NB4 (cell line): ENCODE data around the gene ANO7.
A peak's percentile ranks its signal among the peaks of the same experiment; 100 is the strongest.

Source experiments
- DNase-seq: peaks from one replicate; pipeline ENCODE4 v3.0.0; 2010; ENCODE audit warnings: low read depth
- H3K4me3 ChIP-seq: one replicate; pipeline ENCODE4 v1.5.1; 2011; ENCODE audit warnings: mild to moderate bottlenecking, low read depth, low read length, moderate library complexity
- MYC ChIP-seq: IDR thresholded peaks from 2 replicates; pipeline ENCODE4 v1.6.1; 2011; ENCODE audit warnings: low read depth, low read length
- POLR2A ChIP-seq: IDR thresholded peaks from 2 replicates; pipeline ENCODE4 v1.6.1; 2011; ENCODE audit warnings: mild to moderate bottlenecking; ENCODE audit not compliant: insufficient read length; ENCODE audit errors: extremely low read depth
- TF ChIP-seq, protein P1 (sequence below): IDR thresholded peaks from one replicate; pipeline ENCODE4 v1.5.1; 2012; ENCODE audit warnings: low read depth, low read length
- TF ChIP-seq, protein P2 (sequence below): IDR thresholded peaks from 2 replicates; pipeline ENCODE4 v1.6.1; 2011; ENCODE audit warnings: low read depth, low read length

Gene ANO7

DNA sequence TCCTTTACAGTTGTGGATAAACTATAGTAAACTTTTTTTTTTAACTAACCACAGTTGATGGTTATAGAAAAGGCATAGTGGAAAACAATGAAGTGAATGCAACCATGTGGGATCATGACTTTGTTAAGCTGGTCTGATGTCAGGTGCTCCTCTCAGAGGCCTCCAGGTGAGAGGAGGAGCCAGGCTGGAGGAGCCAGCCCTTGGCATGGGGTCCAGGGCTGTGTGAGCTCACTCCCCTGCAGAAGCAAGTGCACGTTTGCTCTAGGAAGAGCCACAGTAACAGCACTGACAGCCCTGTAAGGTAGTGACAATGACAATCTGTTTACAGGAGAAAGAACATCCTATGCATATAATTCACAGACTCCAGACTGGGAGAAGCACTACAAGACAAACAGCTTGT is 32.5 kb upstream of the ANO7 start:
- TF ChIP-seq, protein P1, sequence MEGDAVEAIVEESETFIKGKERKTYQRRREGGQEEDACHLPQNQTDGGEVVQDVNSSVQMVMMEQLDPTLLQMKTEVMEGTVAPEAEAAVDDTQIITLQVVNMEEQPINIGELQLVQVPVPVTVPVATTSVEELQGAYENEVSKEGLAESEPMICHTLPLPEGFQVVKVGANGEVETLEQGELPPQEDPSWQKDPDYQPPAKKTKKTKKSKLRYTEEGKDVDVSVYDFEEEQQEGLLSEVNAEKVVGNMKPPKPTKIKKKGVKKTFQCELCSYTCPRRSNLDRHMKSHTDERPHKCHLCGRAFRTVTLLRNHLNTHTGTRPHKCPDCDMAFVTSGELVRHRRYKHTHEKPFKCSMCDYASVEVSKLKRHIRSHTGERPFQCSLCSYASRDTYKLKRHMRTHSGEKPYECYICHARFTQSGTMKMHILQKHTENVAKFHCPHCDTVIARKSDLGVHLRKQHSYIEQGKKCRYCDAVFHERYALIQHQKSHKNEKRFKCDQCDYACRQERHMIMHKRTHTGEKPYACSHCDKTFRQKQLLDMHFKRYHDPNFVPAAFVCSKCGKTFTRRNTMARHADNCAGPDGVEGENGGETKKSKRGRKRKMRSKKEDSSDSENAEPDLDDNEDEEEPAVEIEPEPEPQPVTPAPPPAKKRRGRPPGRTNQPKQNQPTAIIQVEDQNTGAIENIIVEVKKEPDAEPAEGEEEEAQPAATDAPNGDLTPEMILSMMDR = no peak
- no peak for TF ChIP-seq MYC
- TF ChIP-seq, protein P2, sequence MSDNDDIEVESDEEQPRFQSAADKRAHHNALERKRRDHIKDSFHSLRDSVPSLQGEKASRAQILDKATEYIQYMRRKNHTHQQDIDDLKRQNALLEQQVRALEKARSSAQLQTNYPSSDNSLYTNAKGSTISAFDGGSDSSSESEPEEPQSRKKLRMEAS = no peak
- TF ChIP-seq POLR2A = no peak
- H3K4me3 ChIP-seq = no peak overlapping the region
- no peak for DNase-seq

DNA sequence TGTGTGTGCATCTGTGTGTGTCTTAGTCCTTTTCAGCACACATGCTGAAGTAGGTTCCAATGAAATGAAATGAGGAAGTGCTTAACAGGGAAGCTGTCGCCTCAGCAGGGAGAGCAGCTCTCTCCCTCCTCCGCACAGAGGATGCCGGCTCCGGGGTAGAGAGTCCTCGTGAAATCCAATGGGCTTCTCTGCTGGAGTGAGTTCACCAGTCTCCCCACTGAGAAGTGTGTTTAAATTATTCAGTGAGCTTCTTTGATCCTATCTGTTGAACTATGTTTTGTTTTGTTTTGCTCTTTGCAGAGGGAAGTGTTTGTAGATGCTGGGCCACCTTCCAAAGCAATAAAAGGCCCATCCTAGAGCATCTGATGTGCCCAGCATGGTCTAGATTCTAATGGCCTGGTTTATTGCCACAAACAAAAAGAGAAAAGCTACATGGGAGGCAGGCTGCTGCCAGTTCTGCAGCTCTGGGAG is 31.5 kb upstream of the ANO7 start:
- H3K4me3 ChIP-seq = no peak overlapping the region
- TF ChIP-seq, protein P1 = no peak
- TF ChIP-seq, protein P2 = peak; percentile 51; the same call in 1 of the 2 replicates
- DNase-seq = peak; percentile 80

DNA sequence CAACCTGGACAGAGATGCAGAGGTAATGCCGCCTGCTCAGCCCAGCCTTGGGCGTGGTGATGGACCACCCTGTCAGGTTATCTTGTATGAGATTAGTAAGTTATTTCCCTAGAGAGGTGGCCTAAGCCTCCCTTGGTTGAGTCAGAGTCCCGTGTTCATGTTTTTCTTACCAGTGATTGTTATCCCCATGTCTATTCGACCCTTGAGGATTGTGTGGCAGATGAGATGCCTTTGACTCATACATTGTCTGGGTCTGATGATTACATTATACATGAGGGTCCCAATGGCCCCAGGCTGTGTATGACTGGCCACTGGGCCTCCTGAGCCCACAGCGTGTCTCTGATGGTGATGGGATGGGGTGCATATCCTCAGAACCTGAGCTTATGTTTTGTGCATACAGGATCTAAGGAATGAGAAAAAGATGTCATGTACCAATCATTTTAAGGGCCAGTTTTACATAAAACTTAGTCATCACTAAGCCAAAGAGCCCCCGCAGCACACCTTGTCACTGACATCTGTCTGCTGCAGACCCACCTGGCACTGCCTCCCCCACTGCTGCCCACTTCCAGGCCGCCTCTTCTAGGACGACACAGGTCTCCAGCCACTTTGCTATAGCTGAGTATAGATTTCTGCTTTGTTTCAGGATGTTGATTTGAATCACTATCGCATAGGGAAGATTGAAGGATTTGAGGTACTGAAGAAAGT is 30.5 kb upstream of the ANO7 start:
- DNase-seq = no peak
- no peak overlapping the region for H3K4me3 ChIP-seq
- no peak for TF ChIP-seq MYC
- TF ChIP-seq, protein P1 = no peak
- TF ChIP-seq, protein P2 = no peak
- no peak for TF ChIP-seq POLR2A

DNA sequence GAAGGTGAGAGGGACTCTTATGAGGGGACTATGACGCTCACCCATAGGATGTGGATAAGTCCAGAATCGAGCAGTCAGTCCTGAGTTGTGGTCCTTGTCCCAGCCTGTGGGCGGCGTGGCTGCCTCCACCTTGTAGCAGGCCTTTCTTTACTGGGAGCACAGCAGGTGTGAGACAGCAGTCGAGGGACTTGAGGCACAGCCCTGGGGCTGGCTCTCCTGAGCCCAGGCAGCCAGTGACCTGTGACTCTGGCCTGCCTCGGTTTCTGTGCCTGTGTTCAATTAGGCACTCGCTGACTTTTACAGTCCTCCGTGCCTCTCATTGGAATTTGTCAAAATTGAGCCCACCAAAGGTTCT is 30.0 kb upstream of the ANO7 start:
- TF ChIP-seq POLR2A = no peak
- TF ChIP-seq, protein P1 = no peak
- TF ChIP-seq MYC = no peak
- TF ChIP-seq, protein P2 = no peak
- no peak for DNase-seq
- H3K4me3 ChIP-seq = no peak overlapping the region

DNA sequence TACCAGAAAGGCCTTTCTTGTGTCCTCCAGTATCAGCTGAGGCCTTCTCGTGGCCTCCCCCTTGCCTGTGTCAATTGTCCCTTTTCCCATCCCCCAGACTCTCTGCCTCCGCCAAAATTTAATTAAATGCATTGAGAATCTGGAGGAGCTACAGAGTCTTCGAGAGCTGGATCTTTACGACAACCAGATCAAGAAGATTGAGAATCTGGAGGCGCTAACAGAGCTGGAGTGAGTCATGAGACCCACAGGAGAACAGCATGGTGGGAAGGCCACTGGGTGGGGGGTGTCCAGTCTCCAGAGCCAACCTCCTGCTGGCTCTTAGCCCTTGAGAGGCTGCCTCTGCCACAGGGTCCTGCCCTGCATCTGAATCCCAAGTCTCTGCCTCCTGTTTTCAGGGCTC is 29.4 kb upstream of the ANO7 start:
- TF ChIP-seq, protein P1 = no peak
- TF ChIP-seq, protein P2 = no peak
- TF ChIP-seq POLR2A (no peak), MYC (no peak)
- no peak for DNase-seq

DNA sequence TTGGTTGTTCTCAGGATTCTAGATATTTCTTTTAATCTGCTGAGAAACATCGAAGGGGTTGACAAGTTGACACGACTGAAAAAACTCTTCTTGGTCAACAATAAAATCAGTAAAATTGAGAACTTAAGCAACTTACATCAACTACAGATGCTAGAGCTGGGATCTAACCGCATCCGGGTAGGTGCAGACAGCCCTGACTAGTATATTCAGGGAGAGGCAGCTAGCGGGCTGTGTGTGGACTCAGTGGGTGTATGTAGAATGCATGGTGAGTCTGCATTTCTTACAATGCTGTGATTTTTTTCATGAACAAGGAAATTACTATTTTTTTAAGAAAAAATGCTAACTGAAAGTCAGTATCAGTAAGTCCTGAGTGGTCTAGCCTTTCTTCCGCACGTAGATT is 28.2 kb upstream of the ANO7 start:
- no peak for TF ChIP-seq POLR2A
- TF ChIP-seq, protein P1 = no peak
- TF ChIP-seq, protein P2 = no peak
- no peak for TF ChIP-seq MYC
- no peak for DNase-seq
- no peak overlapping the region for H3K4me3 ChIP-seq

More for the DNA sequence above, 29.4 kb upstream of the ANO7 start:
- H3K4me3 ChIP-seq = no peak overlapping the region
